HepG2 (cell line): Measurements from ENCODE around the gene C16orf89.

Source experiments
- CTCF ChIP-seq: sonication (generic); formaldehyde crosslinking; IDR thresholded peaks from 2 replicates; pipeline ENCODE4 v1.5.0; 2020; ENCODE audit warnings: mild to moderate bottlenecking, missing genetic modification reagents, moderate library complexity
- EZH2 ChIP-seq: conservative IDR thresholded peaks from 2 replicates; pipeline ENCODE4 v1.6.1; 2012; ENCODE audit warnings: mild to moderate bottlenecking, low read depth, low read length, moderate library complexity
- FOXO4 ChIP-seq: sonication (generic); formaldehyde crosslinking; conservative IDR thresholded peaks from 2 replicates; pipeline ENCODE4 v1.8.1; 2023; ENCODE audit warnings: missing genetic modification reagents
- GFI1 ChIP-seq: sonication (generic); formaldehyde crosslinking; IDR thresholded peaks from 2 replicates; pipeline ENCODE4 v1.5.0; 2020; ENCODE audit warnings: missing genetic modification reagents, mild to moderate bottlenecking, borderline replicate concordance
- HBP1 ChIP-seq: IDR thresholded peaks from 2 replicates; pipeline ENCODE4 v1.6.1; 2016; ENCODE audit warnings: low read depth, control low read depth
- NFYB ChIP-seq: sonication (generic); formaldehyde crosslinking; IDR thresholded peaks from 2 replicates; pipeline ENCODE4 v1.4.0; 2020; ENCODE audit warnings: missing genetic modification reagents
- POLR2AphosphoS2 ChIP-seq: IDR thresholded peaks from 2 replicates; pipeline ENCODE4 v1.6.1; 2011; ENCODE audit warnings: low read depth, low read length, improper control_type of control experiment
- POLR2AphosphoS5 ChIP-seq: IDR thresholded peaks from 2 replicates; pipeline ENCODE4 v1.6.1; 2012; ENCODE audit warnings: low read depth, low read length
- SMC3 ChIP-seq: IDR thresholded peaks from 2 replicates; pipeline ENCODE4 v1.6.1; 2011; ENCODE audit warnings: low read length, improper control_type of control experiment
- SNAPC2 ChIP-seq: sonication (generic); formaldehyde crosslinking; IDR thresholded peaks from 2 replicates; pipeline ENCODE4 v1.8.1; 2022; ENCODE audit warnings: mild to moderate bottlenecking, missing genetic modification reagents
- SP1 ChIP-seq, 2 experiments: fragments of 450-650 bp in 1 of 2; sonication (generic) in 1 of 2; formaldehyde crosslinking in 1 of 2; IDR thresholded peaks; 2 replicates each; pipeline versions ENCODE4 v1.4.0 to v1.6.1; 2016 to 2020; ENCODE audit warnings: missing genetic modification reagents in 1 of 2
- TF ChIP-seq, protein P1 (sequence below): sonication (generic); formaldehyde crosslinking; conservative IDR thresholded peaks from 2 replicates; pipeline ENCODE4 v1.4.0; 2020; ENCODE audit warnings: missing genetic modification reagents
- TF ChIP-seq, protein P2 (sequence below): sonication (generic); formaldehyde crosslinking; IDR thresholded peaks from 2 replicates; pipeline ENCODE4 v1.5.0; 2020; ENCODE audit warnings: missing genetic modification reagents
- TF ChIP-seq, protein P3 (sequence below): sonication (generic); formaldehyde crosslinking; IDR thresholded peaks from 2 replicates; pipeline ENCODE4 v1.4.0; 2020; ENCODE audit warnings: missing genetic modification reagents

DNA sequence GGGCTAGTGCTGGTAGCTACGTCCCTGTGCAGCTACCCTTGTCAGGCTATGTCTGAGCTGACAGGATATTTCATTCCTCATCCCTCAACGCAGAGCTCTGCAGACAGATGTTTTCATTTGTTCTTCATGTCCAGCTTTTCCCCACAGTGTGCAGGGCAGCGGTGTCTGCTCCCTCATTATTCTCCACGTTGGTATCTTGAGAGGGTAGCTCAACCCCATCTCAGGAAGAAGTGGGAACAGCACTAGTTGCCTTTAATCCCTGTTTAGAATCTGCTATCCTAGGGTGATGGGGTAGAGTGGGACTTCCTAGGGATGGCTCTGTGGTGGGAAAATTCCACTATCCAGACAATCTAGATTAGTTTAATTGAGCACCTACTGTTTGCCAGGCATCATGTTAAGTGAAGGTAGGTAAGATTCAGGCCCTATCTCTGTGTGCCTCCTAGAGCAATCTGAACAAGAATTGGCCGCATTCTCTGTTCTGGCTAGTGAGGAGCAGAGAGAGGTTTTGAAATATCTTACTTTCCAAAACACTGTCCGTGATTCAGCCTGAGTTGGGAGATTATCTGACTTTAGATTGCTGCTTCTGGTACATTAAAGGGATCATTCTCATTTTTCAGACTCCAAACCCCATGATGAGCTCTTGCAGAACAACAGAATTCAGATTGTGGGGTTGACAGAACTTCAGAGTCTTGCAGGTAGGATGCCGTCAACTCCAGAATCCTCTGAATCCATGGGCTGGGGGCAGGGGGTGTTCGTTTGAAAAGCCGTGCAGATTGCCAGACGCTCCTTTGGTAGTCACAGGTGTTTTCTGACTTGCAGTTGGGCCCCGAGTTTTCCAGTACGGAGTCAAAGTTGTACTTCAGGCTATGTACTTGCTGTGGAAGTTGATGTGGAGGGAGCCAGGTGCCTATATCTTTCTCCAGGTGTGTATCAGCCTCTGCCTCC is 6.8 kb upstream of the C16orf89 start:
- TF ChIP-seq CTCF (CRISPR knock-in tag), result no peak
- TF ChIP-seq POLR2AphosphoS2, result no peak
- TF ChIP-seq HBP1 (CRISPR knock-in tag), result no peak
- no peak for TF ChIP-seq POLR2AphosphoS5
- TF ChIP-seq, protein P1, sequence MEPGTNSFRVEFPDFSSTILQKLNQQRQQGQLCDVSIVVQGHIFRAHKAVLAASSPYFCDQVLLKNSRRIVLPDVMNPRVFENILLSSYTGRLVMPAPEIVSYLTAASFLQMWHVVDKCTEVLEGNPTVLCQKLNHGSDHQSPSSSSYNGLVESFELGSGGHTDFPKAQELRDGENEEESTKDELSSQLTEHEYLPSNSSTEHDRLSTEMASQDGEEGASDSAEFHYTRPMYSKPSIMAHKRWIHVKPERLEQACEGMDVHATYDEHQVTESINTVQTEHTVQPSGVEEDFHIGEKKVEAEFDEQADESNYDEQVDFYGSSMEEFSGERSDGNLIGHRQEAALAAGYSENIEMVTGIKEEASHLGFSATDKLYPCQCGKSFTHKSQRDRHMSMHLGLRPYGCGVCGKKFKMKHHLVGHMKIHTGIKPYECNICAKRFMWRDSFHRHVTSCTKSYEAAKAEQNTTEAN (CRISPR knock-in tag), result no peak
- TF ChIP-seq SNAPC2 (CRISPR knock-in tag), result no peak
- TF ChIP-seq, protein P2, sequence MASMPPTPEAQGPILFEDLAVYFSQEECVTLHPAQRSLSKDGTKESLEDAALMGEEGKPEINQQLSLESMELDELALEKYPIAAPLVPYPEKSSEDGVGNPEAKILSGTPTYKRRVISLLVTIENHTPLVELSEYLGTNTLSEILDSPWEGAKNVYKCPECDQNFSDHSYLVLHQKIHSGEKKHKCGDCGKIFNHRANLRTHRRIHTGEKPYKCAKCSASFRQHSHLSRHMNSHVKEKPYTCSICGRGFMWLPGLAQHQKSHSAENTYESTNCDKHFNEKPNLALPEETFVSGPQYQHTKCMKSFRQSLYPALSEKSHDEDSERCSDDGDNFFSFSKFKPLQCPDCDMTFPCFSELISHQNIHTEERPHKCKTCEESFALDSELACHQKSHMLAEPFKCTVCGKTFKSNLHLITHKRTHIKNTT (CRISPR knock-in tag), result 0 out of 2 replicates have a peak, but pooled peaks have one; percentile 75
- no peak for TF ChIP-seq FOXO4 (CRISPR knock-in tag)
- TF ChIP-seq NFYB (CRISPR knock-in tag), result no peak
- no peak for TF ChIP-seq EZH2
- no peak for TF ChIP-seq GFI1
- TF ChIP-seq SP1 (IDR thresholded peaks at IDR 0.05), result no peak
- no peak for TF ChIP-seq SP1 (CRISPR knock-in tag; IDR thresholded peaks at IDR 0.05)
- TF ChIP-seq SMC3, result no peak
- TF ChIP-seq, protein P3, sequence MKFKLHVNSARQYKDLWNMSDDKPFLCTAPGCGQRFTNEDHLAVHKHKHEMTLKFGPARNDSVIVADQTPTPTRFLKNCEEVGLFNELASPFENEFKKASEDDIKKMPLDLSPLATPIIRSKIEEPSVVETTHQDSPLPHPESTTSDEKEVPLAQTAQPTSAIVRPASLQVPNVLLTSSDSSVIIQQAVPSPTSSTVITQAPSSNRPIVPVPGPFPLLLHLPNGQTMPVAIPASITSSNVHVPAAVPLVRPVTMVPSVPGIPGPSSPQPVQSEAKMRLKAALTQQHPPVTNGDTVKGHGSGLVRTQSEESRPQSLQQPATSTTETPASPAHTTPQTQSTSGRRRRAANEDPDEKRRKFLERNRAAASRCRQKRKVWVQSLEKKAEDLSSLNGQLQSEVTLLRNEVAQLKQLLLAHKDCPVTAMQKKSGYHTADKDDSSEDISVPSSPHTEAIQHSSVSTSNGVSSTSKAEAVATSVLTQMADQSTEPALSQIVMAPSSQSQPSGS (CRISPR knock-in tag), result no peak
